GM12878 (cell line): ENCODE data around the gene LRRC75A. TPM values are rescaled to one million over a fixed set of nuclear protein-coding genes. Genes with fewer than 3 reads are reported as not detected.

Source experiments
- ATAC-seq: fragments of 200-7000 bp; cut with Tn5 transposase; 3 replicates; pipeline ENCODE4 v1.9.1; 2020; ENCODE audit warnings: mild to moderate bottlenecking, moderate library complexity
- BruUV-seq: library from RNA; stranded (reverse); fragments of 400-500 nt; replicated peaks from 2 replicates; lab custom pipeline; 2021; lab: Mats Ljungman, UMichigan
- CTCF ChIA-PET: fragments of 300-600 bp; sonication (Branson Sonifier 250); formaldehyde crosslinking; extraction: SDS; loops from one replicate; lab custom pipeline; 2021; ENCODE audit warnings: inconsistent platforms; lab: Yijun Ruan, JAX
- POLR2A ChIA-PET: fragments of 350-600 bp; formaldehyde crosslinking; extraction: SDS; loops from one replicate; lab custom pipeline; 2021; ENCODE audit warnings: inconsistent platforms; lab: Charles Lee
- RAD21 ChIA-PET: fragments of 300-600 bp; sonication (Branson Sonifier 250); formaldehyde crosslinking; loops from one replicate; lab custom pipeline; 2023; ENCODE audit warnings: antibody characterized with exemption; ENCODE audit not compliant: unreplicated experiment; lab: Charles Lee
- SMC1A ChIA-PET: fragments of 300-600 bp; sonication (Branson Sonifier 250); formaldehyde crosslinking; loops from one replicate; lab custom pipeline; 2023; ENCODE audit not compliant: unreplicated experiment, uncharacterized antibody; lab: Charles Lee
- DNase-seq: peaks from one replicate; pipeline ENCODE4 v3.0.0-alpha.2; 2011; ENCODE audit warnings: low read depth, low spot score
- FAIRE-seq: peaks from 3 replicates; lab custom pipeline; 2011; peaks lifted over from hg19 to GRCh38; lab: Jason Lieb, UNC
- H2AFZ ChIP-seq: 2 replicates; pipeline ENCODE4 v1.6.0; 2011; ENCODE audit warnings: low read depth, low read length, control low read depth; ENCODE audit not compliant: control insufficient read depth
- H3K27ac ChIP-seq: 2 replicates; pipeline ENCODE4 v1.5.1; 2011; ENCODE audit warnings: control low read depth; ENCODE audit not compliant: control insufficient read depth, insufficient read depth
- H3K27me3 ChIP-seq, 2 experiments: replicated peaks in 1 of 2; 2 replicates each; pipeline versions ENCODE4 v1.6.0 to v1.6.1; 2011; ENCODE audit warnings: low read length in 1 of 2; ENCODE audit not compliant: control insufficient read depth in 2 of 2, insufficient read depth in 2 of 2
- H3K36me3 ChIP-seq, 2 experiments: 2 replicates each; pipeline ENCODE4 v1.5.1; 2011; ENCODE audit warnings: low read length in 1 of 2; ENCODE audit not compliant: control insufficient read depth in 2 of 2, insufficient read depth in 2 of 2
- H3K4me1 ChIP-seq: 2 replicates; pipeline ENCODE4 v1.6.1; 2011; ENCODE audit warnings: mild to moderate bottlenecking, low read length, moderate library complexity, mixed read lengths; ENCODE audit not compliant: control insufficient read depth, insufficient read depth
- H3K4me2 ChIP-seq: 2 replicates; pipeline ENCODE4 v1.6.0; 2011; ENCODE audit warnings: control low read depth; ENCODE audit not compliant: control insufficient read depth, insufficient read depth
- H3K4me3 ChIP-seq: fragments of 200-600 bp; sonication (generic); 2 replicates; pipeline ENCODE4 v1.5.1; 2016
- H3K79me2 ChIP-seq: 2 replicates; pipeline ENCODE4 v1.6.0; 2011; ENCODE audit warnings: low read length; ENCODE audit not compliant: control insufficient read depth, insufficient read depth
- H3K9ac ChIP-seq: 2 replicates; pipeline ENCODE4 v1.8.0; 2011; ENCODE audit warnings: low read length, control low read depth, mixed read lengths; ENCODE audit not compliant: control insufficient read depth, insufficient read depth
- H3K9me3 ChIP-seq: replicated peaks from 3 replicates; pipeline ENCODE4 v1.5.1; 2011; ENCODE audit warnings: mild to moderate bottlenecking, low read length; ENCODE audit not compliant: control insufficient read depth, insufficient read depth
- H4K20me1 ChIP-seq: 2 replicates; pipeline ENCODE4 v1.6.0; 2011; ENCODE audit not compliant: control insufficient read depth, insufficient read depth
- ATF7 ChIP-seq: fragments of 450-650 bp; IDR thresholded peaks from 2 replicates; pipeline ENCODE4 v1.6.1; 2016; ENCODE audit warnings: low read depth, mild to moderate bottlenecking
- CEBPB ChIP-seq, 2 experiments: fragments of 150-350 bp in 1 of 2; IDR thresholded peaks; 2 replicates each; pipeline ENCODE4 v1.6.1; 2012 to 2014; ENCODE audit warnings: low read depth in 2 of 2, low read length in 2 of 2, borderline replicate concordance in 1 of 2, inconsistent platforms in 1 of 2
- CHD4 ChIP-seq: fragments of 200-600 bp; sonication (generic); IDR thresholded peaks from 2 replicates; pipeline ENCODE4 v1.6.1; 2016; ENCODE audit warnings: mild to moderate bottlenecking
- CREM ChIP-seq: IDR thresholded peaks from 2 replicates; pipeline ENCODE4 v1.6.1; 2014; ENCODE audit warnings: antibody characterized with exemption, low read depth
- MTA3 ChIP-seq: IDR thresholded peaks from 2 replicates; pipeline ENCODE4 v1.6.1; 2012; ENCODE audit warnings: low read length, inconsistent platforms, borderline replicate concordance
- NR2C1 ChIP-seq: fragments of 450-650 bp; IDR thresholded peaks from 2 replicates; pipeline ENCODE4 v1.6.1; 2017; ENCODE audit warnings: antibody characterized with exemption, mild to moderate bottlenecking, moderate library complexity
- TARDBP ChIP-seq: IDR thresholded peaks from 2 replicates; pipeline ENCODE4 v1.6.1; 2016; ENCODE audit warnings: borderline replicate concordance
- TBL1XR1 ChIP-seq: IDR thresholded peaks from 2 replicates; pipeline ENCODE4 v1.6.1; 2012; ENCODE audit warnings: low read depth, low read length, improper control_type of control experiment
- YBX1 ChIP-seq: fragments of 450-650 bp; IDR thresholded peaks from 2 replicates; pipeline ENCODE4 v1.6.1; 2016; ENCODE audit warnings: antibody characterized with exemption
- ZBTB40 ChIP-seq: fragments of 450-650 bp; IDR thresholded peaks from 2 replicates; pipeline ENCODE4 v1.6.1; 2016; ENCODE audit warnings: mild to moderate bottlenecking, moderate library complexity, borderline replicate concordance
- ZNF207 ChIP-seq: fragments of 450-650 bp; IDR thresholded peaks from 2 replicates; pipeline ENCODE4 v1.6.1; 2014; ENCODE audit warnings: antibody characterized with exemption, mild to moderate bottlenecking, borderline replicate concordance
- ZNF622 ChIP-seq: fragments of 450-650 bp; IDR thresholded peaks from 2 replicates; pipeline ENCODE4 v1.6.1; 2017; ENCODE audit warnings: mild to moderate bottlenecking, inconsistent platforms
- WGBS: methylation state at CpG from one replicate; pipeline ENCODE4 v1.1.6; 2016; ENCODE audit warnings: low lambda C conversion rate; ENCODE audit not compliant: insufficient replicate concordance, insufficient coverage; ENCODE audit errors: missing lambda C conversion rate; 5-methylcytosine and 5-hydroxymethylcytosine counted together
- in situ Hi-C: fragments of 300-500 bp; cut with MboI; formaldehyde crosslinking; loops from 9 replicates; pipeline ENCODE4 v1.14.3; 2018; ENCODE audit warnings: mixed read lengths
- intact Hi-C: fragments of 100-400 bp; cut with micrococcal nuclease; formaldehyde crosslinking; loops from one replicate; pipeline ENCODE4 v1.14.2; 2022; ENCODE audit not compliant: unreplicated experiment
- polyA plus RNA-seq, 11 experiments: library from polyadenylated mRNA; depleted of rRNA in 4 of 11; unstranded in 6 of 11; stranded (reverse) in 5 of 11; fragments of >200 nt; fragmentation: Nextera tagmentation in 4 of 11; fragmentation: Illumina TruSeq in 1 of 11; extraction: Ambion mirVana in 4 of 11; extraction: Trizol in 1 of 11; gene quantifications; 1 replicate in 1 of 11; 2 replicates in 10 of 11; pipeline versions ENCODE4 v1.2.1 to v1.2.3, GENCODE V29; 2011 to 2016; ENCODE audit warnings: inconsistent platforms in 2 of 11, missing spikeins in 2 of 11, low read depth in 1 of 11
- total RNA-seq, 4 experiments: library from RNA; depleted of rRNA in 3 of 4; stranded (reverse); fragments of >200 nt in 3 of 4; fragmentation: Illumina TruSeq in 1 of 4; extraction: Trizol in 1 of 4; gene quantifications; 2 replicates each; pipeline versions ENCODE4 v1.2.1 to v1.2.3, GENCODE V29; 2013 to 2021
- TF ChIP-seq, protein P1 (sequence below): fragments of 450-650 bp; IDR thresholded peaks from 2 replicates; pipeline ENCODE4 v1.6.1; 2017; ENCODE audit warnings: low read depth, mild to moderate bottlenecking, moderate library complexity

LRRC75A gene
- total and polyA plus RNA-seq, 10 of the 15 experiments (the other 5 are each of a cell fraction or from before 2014, with no cell fraction given) = 0.01 to 1.3 (median 0.09) TPM; not detected in 2

DNA sequence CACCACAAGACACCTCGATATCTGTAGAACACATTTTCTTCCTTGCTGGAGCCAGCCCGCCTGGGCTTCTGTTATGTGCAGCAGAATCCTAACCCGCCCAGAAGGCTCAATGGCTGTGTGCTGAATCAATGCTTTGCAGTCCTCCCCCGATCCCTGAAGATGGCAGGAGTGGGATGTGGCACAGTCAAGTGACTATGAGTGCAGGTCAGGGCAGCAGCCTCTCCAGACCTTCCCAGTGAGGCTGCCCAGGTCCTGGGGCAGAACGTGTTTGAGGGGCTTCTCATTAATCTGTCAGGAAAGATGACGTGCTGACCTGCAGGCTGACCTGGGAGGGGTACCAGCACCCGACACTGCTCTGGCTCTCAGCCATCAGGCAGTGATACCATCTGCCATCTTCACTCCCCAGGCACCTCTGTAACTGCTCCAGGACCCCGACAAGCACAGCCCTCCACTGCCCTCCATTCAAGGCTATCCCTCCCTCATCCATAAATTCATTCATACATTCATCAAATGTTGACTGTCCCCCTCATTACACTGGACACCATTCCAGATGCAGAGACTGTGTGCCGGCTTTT, 35.2 kb downstream of the LRRC75A start (continued):
- TF ChIP-seq TARDBP (no peak), CEBPB (IDR thresholded peaks at IDR 0.05; ENCODE audit: borderline replicate concordance in 1 of 2, low read depth in 2 of 2, low read length in 2 of 2) (no peak), CREM (no peak), TBL1XR1 (no peak), CHD4 (no peak), YBX1 (no peak), ZNF207 (no peak), ATF7 (no peak)
- TF ChIP-seq, protein P1, sequence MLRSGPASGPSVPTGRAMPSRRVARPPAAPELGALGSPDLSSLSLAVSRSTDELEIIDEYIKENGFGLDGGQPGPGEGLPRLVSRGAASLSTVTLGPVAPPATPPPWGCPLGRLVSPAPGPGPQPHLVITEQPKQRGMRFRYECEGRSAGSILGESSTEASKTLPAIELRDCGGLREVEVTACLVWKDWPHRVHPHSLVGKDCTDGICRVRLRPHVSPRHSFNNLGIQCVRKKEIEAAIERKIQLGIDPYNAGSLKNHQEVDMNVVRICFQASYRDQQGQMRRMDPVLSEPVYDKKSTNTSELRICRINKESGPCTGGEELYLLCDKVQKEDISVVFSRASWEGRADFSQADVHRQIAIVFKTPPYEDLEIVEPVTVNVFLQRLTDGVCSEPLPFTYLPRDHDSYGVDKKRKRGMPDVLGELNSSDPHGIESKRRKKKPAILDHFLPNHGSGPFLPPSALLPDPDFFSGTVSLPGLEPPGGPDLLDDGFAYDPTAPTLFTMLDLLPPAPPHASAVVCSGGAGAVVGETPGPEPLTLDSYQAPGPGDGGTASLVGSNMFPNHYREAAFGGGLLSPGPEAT = no peak

- H3K27ac ChIP-seq = no peak overlapping the region
- 72% methylated on average over 5 of the region's 5 CpGs for WGBS
- SMC1A ChIA-PET = no interaction called here
- H3K4me2 ChIP-seq = no peak overlapping the region
- H3K4me1 ChIP-seq = no peaks in the 10 kb centered on the region
- H3K9me3 ChIP-seq = no peaks in the 10 kb centered on the region
- no peak overlapping the region for H3K9ac ChIP-seq
- no TSS peak for BruUV-seq
- CTCF ChIA-PET = interaction anchor here (1.5 kb wide), 1 partner anchor 65 kb away, joined by 3 read pairs; no protein-coding TSS in a partner anchor
- DNase-seq (no peak), ATAC-seq (no peak), FAIRE-seq (no peak)
- POLR2A ChIA-PET = no interaction called here
- intact Hi-C loops = no loop called here
- RAD21 ChIA-PET = no interaction called here
- no peak overlapping the region for H3K4me3 ChIP-seq
- H4K20me1 ChIP-seq = no peaks in the 10 kb centered on the region
- H3K36me3 ChIP-seq = no peaks in the 10 kb centered on the region; a peak in 1 of 4 replicates
- in situ Hi-C loops = no loop called here
- H3K79me2 ChIP-seq = no peaks in the 10 kb centered on the region
- TF ChIP-seq ZNF622 = no peak
- TF ChIP-seq NR2C1 = no peak
- no peak for TF ChIP-seq MTA3
- no peak for TF ChIP-seq ZBTB40
- no peak overlapping the region for H2AFZ ChIP-seq
- no peaks in the 10 kb centered on the region for H3K27me3 ChIP-seq
These were observed 35.8 kb downstream of the LRRC75A start for GRCh38 chr17:16455997-16456741.
